ENCODE results near the gene AFMID. TPM values are rescaled to one million over a fixed set of nuclear protein-coding genes. Genes with fewer than 3 reads are reported as not detected.

Gene AFMID
- total and polyA plus RNA-seq, 2 experiments from 2014 or later: 38.0 to 47.5 TPM

DNA sequence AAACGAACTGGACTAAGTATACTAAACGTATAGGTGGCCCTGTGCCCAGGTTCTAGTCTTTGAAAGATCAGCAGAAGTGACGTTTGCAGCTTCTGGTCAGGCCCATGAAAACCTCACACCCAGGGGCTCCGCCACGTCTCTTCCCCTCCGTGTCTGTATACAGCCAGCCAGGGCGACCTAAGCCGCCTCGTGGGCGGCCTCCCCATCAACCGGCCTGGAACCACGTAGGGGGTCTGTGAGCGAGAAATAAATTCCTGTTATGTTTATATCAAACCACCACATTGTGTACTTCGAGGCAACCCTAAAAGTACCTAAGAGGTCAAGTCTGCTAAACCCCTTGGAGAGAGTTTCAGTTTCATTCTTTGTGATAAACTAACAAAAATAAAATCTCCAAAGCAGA, 7.1 kb upstream of the AFMID start:
- no peak overlapping the region for H2AFZ ChIP-seq
- peaks cover 89% of the 10 kb centered on the region for H3K36me3 Mint-ChIP-seq (ENCODE audit: low read depth)
- no peak overlapping the region for H3K27ac Mint-ChIP-seq
- peaks cover 13% of the 10 kb centered on the region for H3K79me2 ChIP-seq (replicated peaks; ENCODE audit: insufficient read depth)
- H3F3A ChIP-seq (replicated peaks; ENCODE audit: low read depth): peaks cover 8% of the 10 kb centered on the region; the same call in 1 of the 2 replicates
- no peak for TF ChIP-seq JUNB (IDR thresholded peaks at IDR 0.05; ENCODE audit: unreplicated experiment)
- no peak for TF ChIP-seq CREB1 (CRISPR knock-in tag; IDR thresholded peaks at IDR 0.05; ENCODE audit: low read depth)
- no peak for TF ChIP-seq POLR2AphosphoS5 (IDR thresholded peaks at IDR 0.05; ENCODE audit: low read depth)
- TF ChIP-seq ZNF114 (CRISPR knock-in tag; IDR thresholded peaks at IDR 0.05): no peak
- TF ChIP-seq STAT1 (IDR thresholded peaks at IDR 0.05; ENCODE audit: unreplicated experiment): no peak
- no peak for TF ChIP-seq ZNF331 (CRISPR knock-in tag; IDR thresholded peaks at IDR 0.05; ENCODE audit: low read depth)
- TF ChIP-seq EZH2phosphoT487 (IDR thresholded peaks at IDR 0.05; ENCODE audit: unreplicated experiment): no peak
- TF ChIP-seq, protein P1, sequence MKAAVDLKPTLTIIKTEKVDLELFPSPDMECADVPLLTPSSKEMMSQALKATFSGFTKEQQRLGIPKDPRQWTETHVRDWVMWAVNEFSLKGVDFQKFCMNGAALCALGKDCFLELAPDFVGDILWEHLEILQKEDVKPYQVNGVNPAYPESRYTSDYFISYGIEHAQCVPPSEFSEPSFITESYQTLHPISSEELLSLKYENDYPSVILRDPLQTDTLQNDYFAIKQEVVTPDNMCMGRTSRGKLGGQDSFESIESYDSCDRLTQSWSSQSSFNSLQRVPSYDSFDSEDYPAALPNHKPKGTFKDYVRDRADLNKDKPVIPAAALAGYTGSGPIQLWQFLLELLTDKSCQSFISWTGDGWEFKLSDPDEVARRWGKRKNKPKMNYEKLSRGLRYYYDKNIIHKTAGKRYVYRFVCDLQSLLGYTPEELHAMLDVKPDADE (IDR thresholded peaks at IDR 0.05): no peak
- no peak for TF ChIP-seq NANOG (IDR thresholded peaks at IDR 0.05; ENCODE audit: borderline replicate concordance)
- TF ChIP-seq EZH2 (IDR thresholded peaks at IDR 0.05; ENCODE audit: low read depth, unreplicated experiment): no peak
- TF ChIP-seq, protein P2, sequence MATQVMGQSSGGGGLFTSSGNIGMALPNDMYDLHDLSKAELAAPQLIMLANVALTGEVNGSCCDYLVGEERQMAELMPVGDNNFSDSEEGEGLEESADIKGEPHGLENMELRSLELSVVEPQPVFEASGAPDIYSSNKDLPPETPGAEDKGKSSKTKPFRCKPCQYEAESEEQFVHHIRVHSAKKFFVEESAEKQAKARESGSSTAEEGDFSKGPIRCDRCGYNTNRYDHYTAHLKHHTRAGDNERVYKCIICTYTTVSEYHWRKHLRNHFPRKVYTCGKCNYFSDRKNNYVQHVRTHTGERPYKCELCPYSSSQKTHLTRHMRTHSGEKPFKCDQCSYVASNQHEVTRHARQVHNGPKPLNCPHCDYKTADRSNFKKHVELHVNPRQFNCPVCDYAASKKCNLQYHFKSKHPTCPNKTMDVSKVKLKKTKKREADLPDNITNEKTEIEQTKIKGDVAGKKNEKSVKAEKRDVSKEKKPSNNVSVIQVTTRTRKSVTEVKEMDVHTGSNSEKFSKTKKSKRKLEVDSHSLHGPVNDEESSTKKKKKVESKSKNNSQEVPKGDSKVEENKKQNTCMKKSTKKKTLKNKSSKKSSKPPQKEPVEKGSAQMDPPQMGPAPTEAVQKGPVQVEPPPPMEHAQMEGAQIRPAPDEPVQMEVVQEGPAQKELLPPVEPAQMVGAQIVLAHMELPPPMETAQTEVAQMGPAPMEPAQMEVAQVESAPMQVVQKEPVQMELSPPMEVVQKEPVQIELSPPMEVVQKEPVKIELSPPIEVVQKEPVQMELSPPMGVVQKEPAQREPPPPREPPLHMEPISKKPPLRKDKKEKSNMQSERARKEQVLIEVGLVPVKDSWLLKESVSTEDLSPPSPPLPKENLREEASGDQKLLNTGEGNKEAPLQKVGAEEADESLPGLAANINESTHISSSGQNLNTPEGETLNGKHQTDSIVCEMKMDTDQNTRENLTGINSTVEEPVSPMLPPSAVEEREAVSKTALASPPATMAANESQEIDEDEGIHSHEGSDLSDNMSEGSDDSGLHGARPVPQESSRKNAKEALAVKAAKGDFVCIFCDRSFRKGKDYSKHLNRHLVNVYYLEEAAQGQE (IDR thresholded peaks at IDR 0.05; ENCODE audit: unreplicated experiment): no peak
- TF ChIP-seq, protein P3, sequence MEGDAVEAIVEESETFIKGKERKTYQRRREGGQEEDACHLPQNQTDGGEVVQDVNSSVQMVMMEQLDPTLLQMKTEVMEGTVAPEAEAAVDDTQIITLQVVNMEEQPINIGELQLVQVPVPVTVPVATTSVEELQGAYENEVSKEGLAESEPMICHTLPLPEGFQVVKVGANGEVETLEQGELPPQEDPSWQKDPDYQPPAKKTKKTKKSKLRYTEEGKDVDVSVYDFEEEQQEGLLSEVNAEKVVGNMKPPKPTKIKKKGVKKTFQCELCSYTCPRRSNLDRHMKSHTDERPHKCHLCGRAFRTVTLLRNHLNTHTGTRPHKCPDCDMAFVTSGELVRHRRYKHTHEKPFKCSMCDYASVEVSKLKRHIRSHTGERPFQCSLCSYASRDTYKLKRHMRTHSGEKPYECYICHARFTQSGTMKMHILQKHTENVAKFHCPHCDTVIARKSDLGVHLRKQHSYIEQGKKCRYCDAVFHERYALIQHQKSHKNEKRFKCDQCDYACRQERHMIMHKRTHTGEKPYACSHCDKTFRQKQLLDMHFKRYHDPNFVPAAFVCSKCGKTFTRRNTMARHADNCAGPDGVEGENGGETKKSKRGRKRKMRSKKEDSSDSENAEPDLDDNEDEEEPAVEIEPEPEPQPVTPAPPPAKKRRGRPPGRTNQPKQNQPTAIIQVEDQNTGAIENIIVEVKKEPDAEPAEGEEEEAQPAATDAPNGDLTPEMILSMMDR (conservative IDR thresholded peaks at IDR 0.05; ENCODE audit: low read depth in 2 of 2): no peak
- TF ChIP-seq, protein P4, sequence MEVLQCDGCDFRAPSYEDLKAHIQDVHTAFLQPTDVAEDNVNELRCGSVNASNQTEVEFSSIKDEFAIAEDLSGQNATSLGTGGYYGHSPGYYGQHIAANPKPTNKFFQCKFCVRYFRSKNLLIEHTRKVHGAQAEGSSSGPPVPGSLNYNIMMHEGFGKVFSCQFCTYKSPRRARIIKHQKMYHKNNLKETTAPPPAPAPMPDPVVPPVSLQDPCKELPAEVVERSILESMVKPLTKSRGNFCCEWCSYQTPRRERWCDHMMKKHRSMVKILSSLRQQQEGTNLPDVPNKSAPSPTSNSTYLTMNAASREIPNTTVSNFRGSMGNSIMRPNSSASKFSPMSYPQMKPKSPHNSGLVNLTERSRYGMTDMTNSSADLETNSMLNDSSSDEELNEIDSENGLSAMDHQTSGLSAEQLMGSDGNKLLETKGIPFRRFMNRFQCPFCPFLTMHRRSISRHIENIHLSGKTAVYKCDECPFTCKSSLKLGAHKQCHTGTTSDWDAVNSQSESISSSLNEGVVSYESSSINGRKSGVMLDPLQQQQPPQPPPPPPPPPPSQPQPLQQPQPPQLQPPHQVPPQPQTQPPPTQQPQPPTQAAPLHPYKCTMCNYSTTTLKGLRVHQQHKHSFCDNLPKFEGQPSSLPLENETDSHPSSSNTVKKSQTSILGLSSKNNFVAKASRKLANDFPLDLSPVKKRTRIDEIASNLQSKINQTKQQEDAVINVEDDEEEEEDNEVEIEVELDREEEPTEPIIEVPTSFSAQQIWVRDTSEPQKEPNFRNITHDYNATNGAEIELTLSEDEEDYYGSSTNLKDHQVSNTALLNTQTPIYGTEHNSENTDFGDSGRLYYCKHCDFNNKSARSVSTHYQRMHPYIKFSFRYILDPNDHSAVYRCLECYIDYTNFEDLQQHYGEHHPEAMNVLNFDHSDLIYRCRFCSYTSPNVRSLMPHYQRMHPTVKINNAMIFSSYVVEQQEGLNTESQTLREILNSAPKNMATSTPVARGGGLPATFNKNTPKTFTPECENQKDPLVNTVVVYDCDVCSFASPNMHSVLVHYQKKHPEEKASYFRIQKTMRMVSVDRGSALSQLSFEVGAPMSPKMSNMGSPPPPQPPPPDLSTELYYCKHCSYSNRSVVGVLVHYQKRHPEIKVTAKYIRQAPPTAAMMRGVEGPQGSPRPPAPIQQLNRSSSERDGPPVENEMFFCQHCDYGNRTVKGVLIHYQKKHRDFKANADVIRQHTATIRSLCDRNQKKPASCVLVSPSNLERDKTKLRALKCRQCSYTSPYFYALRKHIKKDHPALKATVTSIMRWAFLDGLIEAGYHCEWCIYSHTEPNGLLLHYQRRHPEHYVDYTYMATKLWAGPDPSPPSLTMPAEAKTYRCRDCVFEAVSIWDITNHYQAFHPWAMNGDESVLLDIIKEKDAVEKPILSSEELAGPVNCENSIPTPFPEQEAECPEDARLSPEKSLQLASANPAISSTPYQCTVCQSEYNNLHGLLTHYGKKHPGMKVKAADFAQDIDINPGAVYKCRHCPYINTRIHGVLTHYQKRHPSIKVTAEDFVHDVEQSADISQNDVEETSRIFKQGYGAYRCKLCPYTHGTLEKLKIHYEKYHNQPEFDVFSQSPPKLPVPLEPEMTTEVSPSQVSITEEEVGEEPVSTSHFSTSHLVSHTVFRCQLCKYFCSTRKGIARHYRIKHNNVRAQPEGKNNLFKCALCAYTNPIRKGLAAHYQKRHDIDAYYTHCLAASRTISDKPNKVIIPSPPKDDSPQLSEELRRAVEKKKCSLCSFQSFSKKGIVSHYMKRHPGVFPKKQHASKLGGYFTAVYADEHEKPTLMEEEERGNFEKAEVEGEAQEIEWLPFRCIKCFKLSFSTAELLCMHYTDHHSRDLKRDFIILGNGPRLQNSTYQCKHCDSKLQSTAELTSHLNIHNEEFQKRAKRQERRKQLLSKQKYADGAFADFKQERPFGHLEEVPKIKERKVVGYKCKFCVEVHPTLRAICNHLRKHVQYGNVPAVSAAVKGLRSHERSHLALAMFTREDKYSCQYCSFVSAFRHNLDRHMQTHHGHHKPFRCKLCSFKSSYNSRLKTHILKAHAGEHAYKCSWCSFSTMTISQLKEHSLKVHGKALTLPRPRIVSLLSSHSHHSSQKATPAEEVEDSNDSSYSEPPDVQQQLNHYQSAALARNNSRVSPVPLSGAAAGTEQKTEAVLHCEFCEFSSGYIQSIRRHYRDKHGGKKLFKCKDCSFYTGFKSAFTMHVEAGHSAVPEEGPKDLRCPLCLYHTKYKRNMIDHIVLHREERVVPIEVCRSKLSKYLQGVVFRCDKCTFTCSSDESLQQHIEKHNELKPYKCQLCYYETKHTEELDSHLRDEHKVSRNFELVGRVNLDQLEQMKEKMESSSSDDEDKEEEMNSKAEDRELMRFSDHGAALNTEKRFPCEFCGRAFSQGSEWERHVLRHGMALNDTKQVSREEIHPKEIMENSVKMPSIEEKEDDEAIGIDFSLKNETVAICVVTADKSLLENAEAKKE (CRISPR knock-in tag; IDR thresholded peaks at IDR 0.05): no peak
- H3K9me3 Mint-ChIP-seq: no peaks in the 10 kb centered on the region; the same call in 2 of the 3 replicates
- no peak overlapping the region for H3K4me3 Mint-ChIP-seq
- no peaks in the 10 kb centered on the region for H3K9me2 ChIP-seq (ENCODE audit: insufficient read depth)
- no peak overlapping the region for H3K27ac ChIP-seq (ENCODE audit: low read depth)
- H4K20me1 ChIP-seq (replicated peaks; ENCODE audit: insufficient read depth): peaks cover 24% of the 10 kb centered on the region
- ATAC-seq (no peak), DNase-seq (ENCODE audit: low spot score) (no peak)
- peaks cover 26% of the 10 kb centered on the region for H3K4me1 Mint-ChIP-seq
- H3K4me3 ChIP-seq: no peak overlapping the region
- no peaks in the 10 kb centered on the region for H3K27me3 ChIP-seq (ENCODE audit: insufficient read depth)
- peaks cover 3% of the 10 kb centered on the region; the same call in 1 of the 2 replicates for H3K4me1 ChIP-seq (ENCODE audit: insufficient read depth)
- H3K27me3 Mint-ChIP-seq (ENCODE audit: insufficient read depth, low read depth, poor library complexity): peaks cover 7% of the 10 kb centered on the region
- peaks cover 45% of the 10 kb centered on the region for H3K36me3 ChIP-seq (ENCODE audit: insufficient read depth)
- H3K4me2 ChIP-seq: no peak overlapping the region
